Erythroblast (primary cell): ENCODE measurements around the gene CPNE2.
"Not testable (repeated sequence)": the region's sequence is repeated elsewhere in the genome, so short reads cannot be mapped to it uniquely, and the experiment has no call there.

Source experiments
- GATA1 ChIP-seq: IDR thresholded peaks from 2 replicates; pipeline ENCODE4 v1.6.1; 2011; ENCODE audit warnings: low read depth, mild to moderate bottlenecking, control low read depth, low read length, moderate library complexity
- POLR2A ChIP-seq: IDR thresholded peaks from 2 replicates; pipeline ENCODE4 v1.6.1; 2011; ENCODE audit warnings: mild to moderate bottlenecking, low read length

- not testable (repeated sequence) for TF ChIP-seq POLR2A, GATA1
Measured at GRCh38 chr16:57099965-57100364, 7.6 kb downstream of the CPNE2 start.
